Measurements from ENCODE around the gene ZP4.
A peak's percentile ranks its signal among the peaks of the same experiment; 100 is the strongest.

The ZP4 gene

DNA sequence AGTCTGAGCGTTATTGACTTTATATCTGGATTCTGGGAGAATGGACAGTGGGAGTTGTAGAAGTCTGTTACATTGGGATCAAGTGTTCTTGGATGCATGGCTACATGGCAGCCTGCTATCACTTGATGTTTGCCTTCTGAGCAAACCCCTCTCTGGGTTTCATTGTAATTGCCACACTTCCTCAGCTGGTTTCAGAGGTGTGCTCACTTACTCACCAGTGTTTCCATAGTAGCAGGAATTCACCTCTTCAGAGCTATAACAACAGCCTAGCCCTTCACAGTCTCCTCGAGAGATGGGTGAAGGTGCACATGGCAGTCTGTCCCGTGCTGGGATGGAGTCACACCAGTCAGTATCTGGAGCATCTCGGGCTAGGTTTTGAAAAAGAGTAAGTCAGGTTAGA lies 2.6 kb downstream of the ZP4 start:
- Histone ChIP-seq H3K36me3 (replicated peaks) (no peaks in the 10 kb centered on the region), H3K4me3 (ENCODE audit: low read depth, low read length) (no peak overlapping the region), H3K27me3 (replicated peaks) (no peaks in the 10 kb centered on the region), H3K27ac (no peak overlapping the region)
- in situ Hi-C loops (cut with HindIII; ENCODE audit: low pct_ligation_motif_present, low sequenced_read_pairs), result no loop called here
- DNase-seq, result no peak
- TF ChIP-seq CTCF (IDR thresholded peaks at IDR 0.05; ENCODE audit: low read depth, low read length, missing control alignments), result no peak

GRCh38 chr1:237887542-237887941 lies 3.2 kb downstream of the ZP4 start:
- H3K36me3 ChIP-seq (replicated peaks), result no peaks in the 10 kb centered on the region
- DNase-seq, result no peak
- no peak for TF ChIP-seq CTCF (IDR thresholded peaks at IDR 0.05; ENCODE audit: low read depth, low read length, missing control alignments)
- no peaks in the 10 kb centered on the region for H3K27me3 ChIP-seq (replicated peaks)
- in situ Hi-C loops (cut with HindIII; ENCODE audit: low pct_ligation_motif_present, low sequenced_read_pairs), result no loop called here
- H3K4me3 ChIP-seq (ENCODE audit: low read depth, low read length), result no peak overlapping the region
- no peak overlapping the region for H3K27ac ChIP-seq

- Histone ChIP-seq H3K4me3 (ENCODE audit: low read depth, low read length) (no peak overlapping the region), H3K36me3 (replicated peaks) (no peaks in the 10 kb centered on the region), H3K27ac (no peak overlapping the region), H3K27me3 (replicated peaks) (no peaks in the 10 kb centered on the region)
- no peak for DNase-seq
- in situ Hi-C loops (cut with HindIII; ENCODE audit: low pct_ligation_motif_present, low sequenced_read_pairs), result no loop called here
- no peak for TF ChIP-seq CTCF (IDR thresholded peaks at IDR 0.05; ENCODE audit: low read depth, low read length, missing control alignments)
Measured at GRCh38 chr1:237884237-237884636, 6.5 kb downstream of the ZP4 start.

- peak; percentile 11 for DNase-seq
- in situ Hi-C loops (cut with HindIII; ENCODE audit: low pct_ligation_motif_present, low sequenced_read_pairs), result no loop called here
- Histone ChIP-seq H3K4me3 (ENCODE audit: low read depth, low read length) (no peak overlapping the region), H3K27ac (no peak overlapping the region), H3K36me3 (replicated peaks) (no peaks in the 10 kb centered on the region), H3K27me3 (replicated peaks) (no peaks in the 10 kb centered on the region)
- TF ChIP-seq CTCF (IDR thresholded peaks at IDR 0.05; ENCODE audit: low read depth, low read length, missing control alignments), result no peak
Measured at GRCh38 chr1:237879195-237879594, 11.5 kb downstream of the ZP4 start.

DNA sequence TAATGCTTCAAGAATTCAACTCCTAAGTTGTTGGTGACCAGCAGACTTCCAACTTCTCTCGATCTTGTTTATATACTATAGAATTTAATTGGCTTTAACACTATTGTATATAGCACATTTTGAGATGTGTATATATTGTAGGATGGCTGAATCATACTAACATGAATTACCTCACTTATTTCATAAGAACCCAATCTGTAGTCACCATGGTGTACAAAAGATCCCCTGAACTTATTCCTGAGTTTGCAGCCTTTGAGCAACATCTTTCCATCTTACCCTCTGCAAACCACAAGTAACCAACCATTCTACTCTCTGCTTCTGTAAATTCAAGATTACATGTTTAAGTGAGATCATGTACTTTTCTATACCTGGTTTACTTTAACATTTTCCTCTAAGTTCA lies 12.3 kb downstream of the ZP4 start:
- Histone ChIP-seq H3K27ac (no peak overlapping the region), H3K4me3 (ENCODE audit: low read depth, low read length) (no peak overlapping the region), H3K36me3 (replicated peaks) (no peaks in the 10 kb centered on the region), H3K27me3 (replicated peaks) (no peaks in the 10 kb centered on the region)
- TF ChIP-seq CTCF (IDR thresholded peaks at IDR 0.05; ENCODE audit: low read depth, low read length, missing control alignments), result no peak
- in situ Hi-C loops (cut with HindIII; ENCODE audit: low pct_ligation_motif_present, low sequenced_read_pairs), result no loop called here
- DNase-seq, result no peak

DNA sequence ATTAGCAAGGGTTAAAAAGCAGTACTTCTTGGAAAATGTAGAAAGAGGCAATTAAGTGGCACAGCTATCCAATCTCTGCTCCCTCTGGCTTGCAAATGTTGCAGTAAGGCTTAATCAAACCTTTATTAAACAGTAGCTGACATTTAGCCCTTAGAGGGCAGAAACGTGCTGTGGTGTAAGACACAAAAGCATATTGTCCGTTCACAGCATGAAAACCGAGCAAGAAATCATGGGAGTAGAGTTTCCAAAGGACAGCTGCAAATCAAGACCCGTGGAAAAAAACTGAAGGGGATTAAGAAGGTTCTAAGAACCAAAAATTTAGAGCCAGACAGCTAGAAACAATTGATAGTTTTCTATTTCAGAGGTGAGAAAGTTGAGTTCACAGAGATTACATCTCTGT lies 13.1 kb downstream of the ZP4 start:
- Histone ChIP-seq H3K36me3 (replicated peaks) (no peaks in the 10 kb centered on the region), H3K4me3 (ENCODE audit: low read depth, low read length) (no peak overlapping the region), H3K27ac (no peak overlapping the region), H3K27me3 (replicated peaks) (no peaks in the 10 kb centered on the region)
- no peak for TF ChIP-seq CTCF (IDR thresholded peaks at IDR 0.05; ENCODE audit: low read depth, low read length, missing control alignments)
- in situ Hi-C loops (cut with HindIII; ENCODE audit: low pct_ligation_motif_present, low sequenced_read_pairs), result no loop called here
- no peak for DNase-seq
